Endothelial cell of umbilical vein (primary cell): ENCODE data around the gene OR9Q1. TPM values are rescaled to one million over a fixed set of nuclear protein-coding genes. Genes with fewer than 3 reads are reported as not detected.

Source experiments
- BruUV-seq: library from RNA; stranded (reverse); fragments of 400-500 nt; replicated peaks from 2 replicates; lab custom pipeline; 2021; lab: Mats Ljungman, UMichigan
- CTCF ChIA-PET: fragments of 300-600, 350-600 bp; sonication (Branson Sonifier 250); formaldehyde crosslinking; loops from one replicate; lab custom pipeline; 2021; ENCODE audit warnings: antibody characterized with exemption, inconsistent platforms; lab: Charles Lee
- POLR2A ChIA-PET: fragments of 300-600, 350-600 bp; sonication (Branson Sonifier 250); formaldehyde crosslinking; loops from one replicate; lab custom pipeline; 2021; ENCODE audit warnings: antibody characterized with exemption, inconsistent platforms; lab: Charles Lee
- DNase-seq: peaks from one replicate; pipeline ENCODE4 v3.0.0-alpha.2; 2011; ENCODE audit warnings: low read depth, low spot score
- FAIRE-seq: peaks from 2 replicates; lab custom pipeline; 2011; peaks lifted over from hg19 to GRCh38; lab: Jason Lieb, UNC
- H2AFZ ChIP-seq: 2 replicates; pipeline ENCODE4 v1.6.0; 2012; ENCODE audit warnings: low read depth, low read length, control low read depth, inconsistent platforms
- H3K27ac ChIP-seq: 2 replicates; pipeline ENCODE4 v1.5.1; 2011; ENCODE audit warnings: low read depth, mild to moderate bottlenecking, control low read depth, low read length, moderate library complexity; ENCODE audit not compliant: insufficient read depth
- H3K27me3 ChIP-seq, 2 experiments: 2 replicates each; pipeline versions ENCODE4 v1.6.0 to v1.6.1; 2011; ENCODE audit warnings: low read length in 2 of 2, mixed read lengths in 1 of 2; ENCODE audit not compliant: control insufficient read depth in 2 of 2, insufficient read depth in 2 of 2
- H3K36me3 ChIP-seq, 2 experiments: 2 replicates in 1 of 2; 3 replicates in 1 of 2; pipeline ENCODE4 v1.5.1; 2011; ENCODE audit warnings: low read length in 2 of 2, mild to moderate bottlenecking in 1 of 2, moderate library complexity in 1 of 2; ENCODE audit not compliant: control insufficient read depth in 2 of 2, insufficient read depth in 2 of 2; ENCODE audit errors: extremely low read depth in 1 of 2
- H3K4me1 ChIP-seq: 3 replicates; pipeline ENCODE4 v1.5.1; 2011; ENCODE audit warnings: mild to moderate bottlenecking, low read length; ENCODE audit not compliant: control insufficient read depth, insufficient read depth; ENCODE audit errors: extremely low read depth
- H3K4me2 ChIP-seq: 2 replicates; pipeline ENCODE4 v1.6.1; 2011; ENCODE audit warnings: low read length, control low read depth, mixed read lengths; ENCODE audit not compliant: insufficient read depth
- H3K4me3 ChIP-seq, 3 experiments: fragments of 200-600 bp in 1 of 3; sonication (generic), shearing (Covaris generic) in 1 of 3; replicated peaks in 1 of 3; 2 replicates each; pipeline ENCODE4 v1.5.1; 2011 to 2016; ENCODE audit warnings: control low read depth in 3 of 3, low read length in 3 of 3, mild to moderate bottlenecking in 2 of 3, inconsistent platforms in 1 of 3, low read depth in 1 of 3, moderate library complexity in 1 of 3; ENCODE audit not compliant: insufficient read depth in 1 of 3
- H3K79me2 ChIP-seq: 2 replicates; pipeline ENCODE4 v1.6.0; 2012; ENCODE audit warnings: low read length, inconsistent platforms; ENCODE audit not compliant: control insufficient read depth, insufficient read depth
- H3K9ac ChIP-seq: replicated peaks from 2 replicates; pipeline ENCODE3; 2011; ENCODE audit warnings: low read length, control low read depth; ENCODE audit not compliant: insufficient read depth; ENCODE audit errors: extremely low read depth
- H3K9me1 ChIP-seq: replicated peaks from 3 replicates; pipeline ENCODE4 v1.6.0; 2011; ENCODE audit warnings: mild to moderate bottlenecking, low read length; ENCODE audit not compliant: control insufficient read depth, insufficient read depth; ENCODE audit errors: extremely low read depth
- H3K9me3 ChIP-seq: replicated peaks from 2 replicates; pipeline ENCODE4 v1.5.1; 2012; ENCODE audit warnings: low read length, inconsistent platforms; ENCODE audit not compliant: control insufficient read depth, insufficient read depth
- H4K20me1 ChIP-seq: replicated peaks from 2 replicates; pipeline ENCODE3; 2011; ENCODE audit warnings: mild to moderate bottlenecking, low read length; ENCODE audit not compliant: control insufficient read depth, insufficient read depth; ENCODE audit errors: extremely low read depth
- CTCF ChIP-seq, 2 donors: IDR thresholded peaks; 1 replicate in 1 of 2; 2 replicates in 1 of 2; pipeline ENCODE4 v1.5.1; 2011; ENCODE audit warnings: low read length in 2 of 2, mild to moderate bottlenecking in 2 of 2, moderate library complexity in 2 of 2, control low read depth in 1 of 2, inconsistent platforms in 1 of 2, low read depth in 1 of 2; ENCODE audit not compliant: insufficient read depth in 1 of 2; ENCODE audit errors: extremely low read depth in 1 of 2
- EZH2 ChIP-seq: IDR thresholded peaks from 2 replicates; pipeline ENCODE4 v1.6.1; 2012; ENCODE audit warnings: borderline replicate concordance, low read depth, mild to moderate bottlenecking, moderate library complexity, low read length, inconsistent platforms; ENCODE audit not compliant: severe bottlenecking
- FOS ChIP-seq: IDR thresholded peaks from 2 replicates; pipeline ENCODE4 v1.6.1; 2011; ENCODE audit warnings: mild to moderate bottlenecking, low read length, moderate library complexity, borderline replicate concordance; ENCODE audit not compliant: insufficient read depth
- GATA2 ChIP-seq: IDR thresholded peaks from 2 replicates; pipeline ENCODE4 v1.7.0; 2011; ENCODE audit warnings: low read depth, mild to moderate bottlenecking, moderate library complexity, mixed read lengths, low read length; ENCODE audit not compliant: insufficient read length, insufficient read depth
- JUN ChIP-seq: IDR thresholded peaks from 2 replicates; pipeline ENCODE4 v1.6.1; 2011; ENCODE audit warnings: borderline replicate concordance, low read depth; ENCODE audit not compliant: insufficient read length, insufficient read depth
- MAX ChIP-seq: IDR thresholded peaks from 2 replicates; pipeline ENCODE4 v1.6.1; 2011; ENCODE audit not compliant: insufficient read depth, insufficient read length
- MYC ChIP-seq: IDR thresholded peaks from one replicate; pipeline ENCODE4 v1.6.1; 2011; ENCODE audit warnings: mild to moderate bottlenecking, low read depth, low read length
- POLR2A ChIP-seq: IDR thresholded peaks from 2 replicates; pipeline ENCODE4 v1.6.1; 2012; ENCODE audit warnings: low read depth, mild to moderate bottlenecking, control low read depth, low read length
- POLR2AphosphoS5 ChIP-seq: IDR thresholded peaks from 2 replicates; pipeline ENCODE4 v1.6.1; 2012; ENCODE audit warnings: low read depth, mild to moderate bottlenecking, control low read depth, low read length, moderate library complexity; ENCODE audit not compliant: insufficient read depth
- dilution Hi-C: fragments of 300-500 bp; cut with MboI; formaldehyde crosslinking; loops from one replicate; pipeline ENCODE4 v1.15.0; 2019; ENCODE audit warnings: low sequenced_read_pairs; ENCODE audit not compliant: extremely low pct_ligation_motif_present
- intact Hi-C: fragments of 100-400 bp; cut with micrococcal nuclease; formaldehyde crosslinking; loops from one replicate; pipeline ENCODE4 v1.10.0; 2022
- polyA plus RNA-seq, 4 experiments: library from polyadenylated mRNA; depleted of rRNA in 3 of 4; stranded (reverse) in 3 of 4; unstranded in 1 of 4; fragments of >200 nt; gene quantifications; 2 replicates each; pipeline versions ENCODE4 v1.2.1 to v1.2.3, GENCODE V29; 2011 to 2012; ENCODE audit warnings: missing spikeins in 1 of 4
- total RNA-seq: library from RNA; stranded (reverse); gene quantifications from 2 replicates; pipeline ENCODE4 v1.2.3, GENCODE V29; 2021

The OR9Q1 gene
- total and polyA plus RNA-seq, 2 donors (not counting 3 experiments of a cell fraction or from before 2014, with no cell fraction given), result not detected

GRCh38 chr11:57974848-57975601 lies 48.7 kb upstream of the OR9Q1 start:
- CTCF ChIA-PET, result no interaction called here
- Histone ChIP-seq H3K9me3 (no peaks in the 10 kb centered on the region), H4K20me1 (no peaks in the 10 kb centered on the region), H3K27ac (no peak overlapping the region), H2AFZ (no peak overlapping the region), H3K4me2 (no peak overlapping the region), H3K9me1 (no peaks in the 10 kb centered on the region), H3K9ac (no peak overlapping the region), H3K36me3 (no peaks in the 10 kb centered on the region), H3K4me1 (no peaks in the 10 kb centered on the region), H3K4me3 (no peak overlapping the region), H3K27me3 (peaks cover 0 to 6% of the 10 kb centered on the region in 2 experiments), H3K79me2 (no peaks in the 10 kb centered on the region)
- dilution Hi-C loops, result no loop called here
- no peak for FAIRE-seq
- DNase-seq, result no peak
- POLR2A ChIA-PET, result no interaction called here
- intact Hi-C loops, result no loop called here
- BruUV-seq, result no TSS peak
- no peak for TF ChIP-seq POLR2AphosphoS5
- no peak for TF ChIP-seq POLR2A
- no peak for TF ChIP-seq JUN
- no peak for TF ChIP-seq FOS
- TF ChIP-seq MYC, result no peak
- TF ChIP-seq EZH2, result no peak
- no peak for TF ChIP-seq MAX
- no peak for TF ChIP-seq CTCF (IDR thresholded peaks at IDR 0.05; ENCODE audit: extremely low read depth in 1 of 2, insufficient read depth in 1 of 2, low read depth in 1 of 2, low read length in 2 of 2)
- TF ChIP-seq GATA2, result no peak
